ENCODE measurements around the gene CAMSAP3.

CAMSAP3 gene

GRCh38 chr19:7578127-7578526, 17.5 kb upstream of the CAMSAP3 start:
- DNase-seq: no peak
- H3F3A ChIP-seq (ENCODE audit: insufficient read depth, low read length): no peaks in the 10 kb centered on the region
- no peaks in the 10 kb centered on the region for H3K4me1 ChIP-seq (ENCODE audit: low read length)

DNA sequence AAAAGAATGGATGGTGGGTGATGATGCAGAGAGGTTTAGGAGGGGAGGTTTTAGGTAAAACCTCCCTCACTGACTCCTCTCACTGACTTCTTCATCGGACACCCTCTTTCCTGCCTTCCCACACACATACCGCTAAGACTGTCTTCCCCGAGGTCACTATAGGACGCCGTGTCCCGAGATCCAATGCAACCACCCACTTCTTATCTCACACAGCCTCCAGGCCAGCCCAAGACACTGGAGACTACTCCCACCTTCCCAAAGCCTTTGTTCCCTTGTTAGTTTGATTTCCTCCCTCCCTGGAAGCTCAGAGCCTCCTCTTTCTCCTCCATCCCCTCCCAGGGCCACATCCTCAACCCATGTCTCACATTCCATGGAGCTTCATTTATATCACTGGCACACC, 16.5 kb upstream of the CAMSAP3 start:
- Histone ChIP-seq H4K20me1 (ENCODE audit: insufficient read depth, low read length) (no peaks in the 10 kb centered on the region), H3K9me3 (replicated peaks; ENCODE audit: insufficient read depth, low read length) (no peaks in the 10 kb centered on the region), H3K4me2 (ENCODE audit: low read depth, low read length) (no peak overlapping the region), H3K9me2 (replicated peaks; ENCODE audit: insufficient read depth, low read length) (no peaks in the 10 kb centered on the region), H3K4me3 (ENCODE audit: low read length) (no peak overlapping the region), H3K79me2 (ENCODE audit: low read length) (no peaks in the 10 kb centered on the region), H3K36me3 (replicated peaks; ENCODE audit: insufficient read depth, low read length) (no peaks in the 10 kb centered on the region), H3F3A (ENCODE audit: insufficient read depth, low read length) (no peaks in the 10 kb centered on the region), H3K27me3 (replicated peaks; ENCODE audit: insufficient read depth, low read length) (peaks cover 89% of the 10 kb centered on the region), H2AFZ (ENCODE audit: low read length) (no peak overlapping the region), H3K27ac (ENCODE audit: low read length) (no peak overlapping the region), H3K4me1 (ENCODE audit: low read length) (no peaks in the 10 kb centered on the region), H3K9ac (ENCODE audit: low read length) (no peak overlapping the region)
- no peak for DNase-seq
- no peak for TF ChIP-seq EZH2 (optimal IDR thresholded peaks at IDR 0.05; ENCODE audit: low read depth, low read length)
- TF ChIP-seq, protein P1, sequence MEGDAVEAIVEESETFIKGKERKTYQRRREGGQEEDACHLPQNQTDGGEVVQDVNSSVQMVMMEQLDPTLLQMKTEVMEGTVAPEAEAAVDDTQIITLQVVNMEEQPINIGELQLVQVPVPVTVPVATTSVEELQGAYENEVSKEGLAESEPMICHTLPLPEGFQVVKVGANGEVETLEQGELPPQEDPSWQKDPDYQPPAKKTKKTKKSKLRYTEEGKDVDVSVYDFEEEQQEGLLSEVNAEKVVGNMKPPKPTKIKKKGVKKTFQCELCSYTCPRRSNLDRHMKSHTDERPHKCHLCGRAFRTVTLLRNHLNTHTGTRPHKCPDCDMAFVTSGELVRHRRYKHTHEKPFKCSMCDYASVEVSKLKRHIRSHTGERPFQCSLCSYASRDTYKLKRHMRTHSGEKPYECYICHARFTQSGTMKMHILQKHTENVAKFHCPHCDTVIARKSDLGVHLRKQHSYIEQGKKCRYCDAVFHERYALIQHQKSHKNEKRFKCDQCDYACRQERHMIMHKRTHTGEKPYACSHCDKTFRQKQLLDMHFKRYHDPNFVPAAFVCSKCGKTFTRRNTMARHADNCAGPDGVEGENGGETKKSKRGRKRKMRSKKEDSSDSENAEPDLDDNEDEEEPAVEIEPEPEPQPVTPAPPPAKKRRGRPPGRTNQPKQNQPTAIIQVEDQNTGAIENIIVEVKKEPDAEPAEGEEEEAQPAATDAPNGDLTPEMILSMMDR (IDR thresholded peaks at IDR 0.05; ENCODE audit: low read length): no peak
- no peak for TF ChIP-seq EZH2phosphoT487 (IDR thresholded peaks at IDR 0.05; ENCODE audit: low read length)

More at GRCh38 chr19:7578127-7578526, 17.5 kb upstream of the CAMSAP3 start:
- Histone ChIP-seq H2AFZ (ENCODE audit: low read length) (no peak overlapping the region), H3K9me2 (replicated peaks; ENCODE audit: insufficient read depth, low read length) (no peaks in the 10 kb centered on the region), H3K79me2 (ENCODE audit: low read length) (no peaks in the 10 kb centered on the region), H4K20me1 (ENCODE audit: insufficient read depth, low read length) (no peaks in the 10 kb centered on the region), H3K4me2 (ENCODE audit: low read depth, low read length) (no peak overlapping the region), H3K4me3 (ENCODE audit: low read length) (no peak overlapping the region), H3K9ac (ENCODE audit: low read length) (no peak overlapping the region), H3K27me3 (replicated peaks; ENCODE audit: insufficient read depth, low read length) (peaks cover 89% of the 10 kb centered on the region), H3K36me3 (replicated peaks; ENCODE audit: insufficient read depth, low read length) (no peaks in the 10 kb centered on the region), H3K9me3 (replicated peaks; ENCODE audit: insufficient read depth, low read length) (no peaks in the 10 kb centered on the region), H3K27ac (ENCODE audit: low read length) (no peak overlapping the region)
- TF ChIP-seq EZH2 (optimal IDR thresholded peaks at IDR 0.05; ENCODE audit: low read depth, low read length) (no peak), EZH2phosphoT487 (IDR thresholded peaks at IDR 0.05; ENCODE audit: low read length) (no peak)
- TF ChIP-seq, protein P1 (IDR thresholded peaks at IDR 0.05; ENCODE audit: low read length): no peak

DNA sequence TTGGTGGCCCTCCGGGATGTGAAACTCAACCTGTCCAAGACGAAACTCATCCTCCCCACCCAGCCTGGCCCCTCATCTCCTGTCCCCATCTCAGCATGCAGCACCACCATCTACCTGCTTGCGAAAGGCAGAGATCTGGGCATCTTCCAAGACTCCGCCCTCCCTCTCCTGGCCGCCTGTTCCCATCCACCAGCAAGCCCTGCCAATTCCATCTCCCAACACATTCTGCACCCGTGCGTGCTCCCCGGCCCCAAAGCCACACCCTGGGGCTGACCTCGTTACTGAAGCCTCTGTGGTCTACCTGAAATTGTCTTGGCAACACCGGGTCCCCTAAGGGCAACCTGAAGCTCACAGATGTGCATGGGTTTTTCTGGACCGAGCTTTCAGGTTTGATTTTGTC, 13.2 kb upstream of the CAMSAP3 start:
- Histone ChIP-seq H3K27me3 (replicated peaks; ENCODE audit: insufficient read depth, low read length) (peaks cover 92% of the 10 kb centered on the region), H3K79me2 (ENCODE audit: low read length) (no peaks in the 10 kb centered on the region)

More for the DNA sequence above, 13.2 kb upstream of the CAMSAP3 start:
- H3K27ac ChIP-seq (ENCODE audit: low read length): no peak overlapping the region
- H3F3A ChIP-seq (ENCODE audit: insufficient read depth, low read length): no peaks in the 10 kb centered on the region
- H3K9ac ChIP-seq (ENCODE audit: low read length): no peak overlapping the region
- H4K20me1 ChIP-seq (ENCODE audit: insufficient read depth, low read length): no peaks in the 10 kb centered on the region
- H3K4me3 ChIP-seq (ENCODE audit: low read length): no peak overlapping the region
- no peaks in the 10 kb centered on the region for H3K9me2 ChIP-seq (replicated peaks; ENCODE audit: insufficient read depth, low read length)
- H3K4me2 ChIP-seq (ENCODE audit: low read depth, low read length): no peak overlapping the region
- TF ChIP-seq EZH2 (optimal IDR thresholded peaks at IDR 0.05; ENCODE audit: low read depth, low read length) (no peak), EZH2phosphoT487 (IDR thresholded peaks at IDR 0.05; ENCODE audit: low read length) (no peak)
- TF ChIP-seq, protein P1 (IDR thresholded peaks at IDR 0.05; ENCODE audit: low read length): no peak
- H3K9me3 ChIP-seq (replicated peaks; ENCODE audit: insufficient read depth, low read length): no peaks in the 10 kb centered on the region
- no peaks in the 10 kb centered on the region for H3K36me3 ChIP-seq (replicated peaks; ENCODE audit: insufficient read depth, low read length)
- no peak for DNase-seq
- no peaks in the 10 kb centered on the region for H3K4me1 ChIP-seq (ENCODE audit: low read length)
- no peak overlapping the region for H2AFZ ChIP-seq (ENCODE audit: low read length)

Data from MM.1S (cell line).